H1 (cell line): Measurements from ENCODE around the gene EPHA7. TPM values are rescaled to one million over a fixed set of nuclear protein-coding genes. Genes with fewer than 3 reads are reported as not detected.

Experiments
- CTCF ChIA-PET: fragments of 300-600 bp; sonication (Branson Sonifier 250); formaldehyde crosslinking; loops from one replicate; lab custom pipeline; 2021; ENCODE audit not compliant: partially characterized antibody; lab: Charles Lee
- POLR2A ChIA-PET: fragments of 300-600 bp; sonication (Branson Sonifier 250); formaldehyde crosslinking; loops from one replicate; lab custom pipeline; 2021; ENCODE audit warnings: inconsistent platforms; ENCODE audit not compliant: partially characterized antibody; lab: Charles Lee
- DNase-seq, 2 experiments: peaks; one replicate each; pipeline versions ENCODE4 v3.0.0 to v3.0.0-alpha.2; 2010 to 2022; ENCODE audit warnings: low spot score in 2 of 2, low read depth in 1 of 2, mixed read lengths in 1 of 2
- FAIRE-seq: peaks from 2 replicates; lab custom pipeline; 2011; peaks lifted over from hg19 to GRCh38; lab: Jason Lieb, UNC
- H2AFZ ChIP-seq: 2 replicates; pipeline ENCODE4 v1.8.1; 2012; ENCODE audit warnings: low read length, inconsistent platforms
- H2AK5ac ChIP-seq: 2 replicates; pipeline ENCODE4 v1.6.1; 2013; ENCODE audit warnings: low read depth, low read length
- H2BK120ac ChIP-seq: replicated peaks from 2 replicates; pipeline ENCODE3; 2013; ENCODE audit warnings: low read depth, low read length, inconsistent platforms
- H2BK12ac ChIP-seq: 2 replicates; pipeline ENCODE4 v1.6.1; 2013; ENCODE audit warnings: low read depth, low read length
- H2BK15ac ChIP-seq: 2 replicates; pipeline ENCODE4 v1.6.1; 2013; ENCODE audit warnings: low read length
- H2BK20ac ChIP-seq: 2 replicates; pipeline ENCODE4 v1.6.1; 2013; ENCODE audit warnings: low read length
- H2BK5ac ChIP-seq: 2 replicates; pipeline ENCODE4 v1.6.1; 2013; ENCODE audit warnings: low read depth, low read length
- H3K14ac ChIP-seq: 2 replicates; pipeline ENCODE4 v1.6.1; 2013; ENCODE audit warnings: inconsistent platforms; ENCODE audit not compliant: insufficient read length
- H3K18ac ChIP-seq: 2 replicates; pipeline ENCODE4 v1.6.1; 2013; ENCODE audit warnings: low read length; ENCODE audit errors: extremely low read depth
- H3K23ac ChIP-seq: 2 replicates; pipeline ENCODE4 v1.6.1; 2013; ENCODE audit warnings: inconsistent platforms; ENCODE audit not compliant: insufficient read length
- H3K23me2 ChIP-seq: 2 replicates; pipeline ENCODE4 v1.6.1; 2013; ENCODE audit warnings: low read depth, low read length
- H3K27ac ChIP-seq: 2 replicates; pipeline ENCODE4 v1.6.1; 2011; ENCODE audit warnings: low read depth, low read length, inconsistent platforms
- H3K27me3 ChIP-seq, 4 experiments: replicated peaks in 1 of 4; 1 replicate in 1 of 4; 2 replicates in 3 of 4; pipeline versions ENCODE4 v1.6.1 to v1.8.1; 2011 to 2013; ENCODE audit warnings: low read length in 3 of 4, mild to moderate bottlenecking in 3 of 4, inconsistent platforms in 2 of 4, mixed read lengths in 2 of 4, moderate library complexity in 1 of 4; ENCODE audit not compliant: control insufficient read depth in 3 of 4, insufficient read depth in 3 of 4; ENCODE audit errors: extremely low read depth in 1 of 4
- H3K36me3 ChIP-seq, 4 experiments: 2 replicates each; pipeline versions ENCODE4 v1.6.1 to v1.8.1; 2011 to 2013; ENCODE audit warnings: mild to moderate bottlenecking in 4 of 4, low read length in 3 of 4, moderate library complexity in 2 of 4, control low read depth in 1 of 4, inconsistent platforms in 1 of 4; ENCODE audit not compliant: insufficient read depth in 4 of 4, control insufficient read depth in 2 of 4
- H3K4ac ChIP-seq: replicated peaks from 2 replicates; pipeline ENCODE3; 2013; ENCODE audit warnings: low read length, low read depth, mixed read lengths, inconsistent platforms; ENCODE audit not compliant: insufficient read length
- H3K4me1 ChIP-seq, 4 experiments: replicated peaks in 1 of 4; 1 replicate in 1 of 4; 2 replicates in 3 of 4; pipeline versions ENCODE4 v1.6.1 to v1.8.1; 2011 to 2013; ENCODE audit warnings: low read length in 3 of 4, inconsistent platforms in 2 of 4, mixed read lengths in 1 of 4; ENCODE audit not compliant: insufficient read depth in 4 of 4, control insufficient read depth in 3 of 4
- H3K4me2 ChIP-seq, 2 experiments: 2 replicates each; pipeline versions ENCODE4 v1.6.1 to v1.8.1; 2011 to 2013; ENCODE audit warnings: low read depth in 2 of 2, low read length in 2 of 2, control low read depth in 1 of 2, inconsistent platforms in 1 of 2, mild to moderate bottlenecking in 1 of 2; ENCODE audit not compliant: insufficient read depth in 1 of 2
- H3K4me3 ChIP-seq, 4 experiments: fragments of 200-600, 300-600 bp in 1 of 4; sonication (generic), shearing (Covaris generic), sonication (Bioruptor Twin) in 1 of 4; 2 replicates each; pipeline versions ENCODE4 v1.5.1 to v1.8.1; 2011 to 2016; ENCODE audit warnings: low read length in 4 of 4, low read depth in 3 of 4, control low read depth in 2 of 4, inconsistent platforms in 2 of 4, mild to moderate bottlenecking in 2 of 4, mixed read lengths in 1 of 4, moderate library complexity in 1 of 4; ENCODE audit not compliant: insufficient read depth in 2 of 4; ENCODE audit errors: extremely low read depth in 1 of 4
- H3K56ac ChIP-seq: replicated peaks from 2 replicates; pipeline ENCODE3; 2013; ENCODE audit warnings: low read depth, mild to moderate bottlenecking, mixed read lengths, low read length, inconsistent platforms; ENCODE audit not compliant: insufficient read length
- H3K79me1 ChIP-seq: 2 replicates; pipeline ENCODE4 v1.6.1; 2013; ENCODE audit warnings: low read depth, low read length, control low read depth
- H3K79me2 ChIP-seq, 2 experiments: 2 replicates each; pipeline versions ENCODE4 v1.6.1 to v1.8.1; 2012 to 2013; ENCODE audit warnings: low read length in 2 of 2, mild to moderate bottlenecking in 2 of 2, inconsistent platforms in 1 of 2; ENCODE audit not compliant: insufficient read depth in 2 of 2, control insufficient read depth in 1 of 2
- H3K9ac ChIP-seq, 4 experiments: replicated peaks in 1 of 4; 1 replicate in 1 of 4; 2 replicates in 3 of 4; pipeline versions ENCODE4 v1.6.1 to v1.8.1; 2011 to 2013; ENCODE audit warnings: low read depth in 3 of 4, low read length in 3 of 4, control low read depth in 2 of 4, mild to moderate bottlenecking in 2 of 4, moderate library complexity in 2 of 4, inconsistent platforms in 1 of 4; ENCODE audit errors: extremely low read depth in 1 of 4
- H3K9me3 ChIP-seq, 2 experiments: 2 replicates each; pipeline versions ENCODE4 v1.6.1 to v1.8.1; 2012 to 2013; ENCODE audit warnings: mild to moderate bottlenecking in 2 of 2, moderate library complexity in 2 of 2, control low read depth in 1 of 2, inconsistent platforms in 1 of 2, low read depth in 1 of 2, low read length in 1 of 2, mixed read lengths in 1 of 2; ENCODE audit not compliant: insufficient read depth in 2 of 2
- H4K20me1 ChIP-seq, 2 experiments: replicated peaks in 1 of 2; 2 replicates each; pipeline versions ENCODE3 to v1.8.1; 2011 to 2013; ENCODE audit warnings: inconsistent platforms in 2 of 2, low read length in 2 of 2, mild to moderate bottlenecking in 1 of 2; ENCODE audit not compliant: insufficient read depth in 2 of 2, control insufficient read depth in 1 of 2
- H4K5ac ChIP-seq: 2 replicates; pipeline ENCODE4 v1.6.1; 2013; ENCODE audit warnings: low read length, low read depth, mixed read lengths, inconsistent platforms; ENCODE audit not compliant: insufficient read length
- H4K8ac ChIP-seq: 2 replicates; pipeline ENCODE4 v1.8.0; 2013; ENCODE audit warnings: mild to moderate bottlenecking, moderate library complexity, low read length, inconsistent platforms; ENCODE audit not compliant: insufficient read depth; ENCODE audit errors: extremely low read depth
- H4K91ac ChIP-seq: replicated peaks from 2 replicates; pipeline ENCODE3; 2013; ENCODE audit warnings: low read length, mixed read lengths, inconsistent platforms; ENCODE audit not compliant: insufficient read length
- CEBPB ChIP-seq: IDR thresholded peaks from 2 replicates; pipeline ENCODE4 v1.6.1; 2012; ENCODE audit warnings: low read depth, low read length
- CTBP2 ChIP-seq: IDR thresholded peaks from 2 replicates; pipeline ENCODE4 v1.7.0; 2011; ENCODE audit warnings: borderline replicate concordance, mild to moderate bottlenecking, moderate library complexity, mixed read lengths, low read length; ENCODE audit not compliant: insufficient read depth, insufficient read length
- EGR1 ChIP-seq: IDR thresholded peaks from 2 replicates; pipeline ENCODE4 v1.6.1; 2011; ENCODE audit warnings: low read depth, low read length, borderline replicate concordance
- HDAC2 ChIP-seq, 2 experiments: fragments of 300-600 bp in 1 of 2; sonication (generic) in 1 of 2; IDR thresholded peaks; 2 replicates each; pipeline ENCODE4 v1.6.1; 2011 to 2012; ENCODE audit warnings: low read depth in 2 of 2, low read length in 2 of 2, mild to moderate bottlenecking in 2 of 2, moderate library complexity in 2 of 2, borderline replicate concordance in 1 of 2, inconsistent platforms in 1 of 2
- JUND ChIP-seq: IDR thresholded peaks from 2 replicates; pipeline ENCODE4 v1.6.1; 2011; ENCODE audit warnings: mild to moderate bottlenecking, improper control_type of control experiment, low read length
- RNF2 ChIP-seq: fragments of 200-900, 300-1000 bp; sonication (generic); IDR thresholded peaks from 2 replicates; pipeline ENCODE4 v1.7.1; 2016; ENCODE audit warnings: borderline replicate concordance, low read depth, mild to moderate bottlenecking, antibody characterized with exemption, low read length; ENCODE audit not compliant: poor library complexity, severe bottlenecking; ENCODE audit errors: missing control alignments
- SIN3A ChIP-seq, 2 experiments: IDR thresholded peaks in 1 of 2; conservative IDR thresholded peaks in 1 of 2; 2 replicates each; pipeline ENCODE4 v1.6.1; 2011 to 2012; ENCODE audit warnings: low read length in 2 of 2, improper control_type of control experiment in 1 of 2, low read depth in 1 of 2, mild to moderate bottlenecking in 1 of 2
- SIX5 ChIP-seq: IDR thresholded peaks from 2 replicates; pipeline ENCODE4 v1.6.1; 2011; ENCODE audit warnings: mild to moderate bottlenecking, low read depth, low read length
- WGBS, 2 experiments: shearing (Covaris generic) in 1 of 2; methylation state at CpG; one replicate each; pipeline versions ENCODE4 v1.1.6 to v1.1.7; 2013 to 2015; ENCODE audit warnings: low lambda C conversion rate in 2 of 2, mixed read lengths in 2 of 2, inconsistent platforms in 1 of 2, low coverage in 1 of 2, missing lambda C conversion rate in 1 of 2; ENCODE audit not compliant: insufficient replicate concordance in 2 of 2, insufficient coverage in 1 of 2, insufficient read length in 1 of 2; ENCODE audit errors: extremely low coverage in 1 of 2, missing lambda C conversion rate in 1 of 2; 5-methylcytosine and 5-hydroxymethylcytosine counted together
- polyA plus RNA-seq, 7 experiments: library from polyadenylated mRNA; depleted of rRNA in 3 of 7; stranded (reverse) in 5 of 7; unstranded in 2 of 7; fragments of >200 nt in 5 of 7; fragments of 200-250 nt in 2 of 7; gene quantifications; 1 replicate in 5 of 7; 2 replicates in 1 of 7; 4 replicates in 1 of 7; pipeline versions ENCODE4 v1.2.1 to v1.2.3, GENCODE V29; 2011 to 2013; ENCODE audit warnings: missing spikeins in 2 of 7, mixed read lengths in 2 of 7
- total RNA-seq: library from RNA; stranded (reverse); fragmentation: NEBNext Ultra II Directional; extraction: Animal tissue kit (Norgen Biotek cat#: 25700); gene quantifications from 2 replicates; pipeline ENCODE4 v1.2.1, GENCODE V29; 2021

Gene EPHA7
- total and polyA plus RNA-seq, 2 of the 8 experiments (the other 6 are each of a cell fraction or from before 2014, with no cell fraction given) = 1.3 to 6.8 TPM

DNA sequence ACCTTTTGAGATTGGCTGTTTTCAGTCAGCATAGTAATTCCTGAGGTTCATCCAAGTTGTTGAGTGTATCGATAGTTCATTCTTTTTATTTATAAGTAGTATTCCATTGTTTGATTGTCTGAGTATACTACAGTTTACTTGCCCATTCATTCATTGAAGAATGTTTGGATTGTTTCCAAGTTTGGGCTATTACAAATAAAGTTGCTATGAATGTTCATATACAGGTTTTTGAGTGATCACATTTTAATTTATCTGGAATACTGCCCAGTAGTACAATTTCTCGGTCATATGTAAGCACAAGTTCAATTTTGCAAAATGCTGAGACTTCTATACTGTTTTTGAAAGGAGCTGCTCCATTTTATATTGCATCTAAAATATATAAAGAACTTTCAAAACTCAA lies 14.2 kb upstream of the EPHA7 start:
- no peak overlapping the region for H3K18ac ChIP-seq
- H3K9ac ChIP-seq = no peak overlapping the region
- H4K8ac ChIP-seq = no peak overlapping the region
- no peaks in the 10 kb centered on the region for H3K36me3 ChIP-seq
- CTCF ChIA-PET = interaction anchor here (1.6 to 3.0 kb wide), 2 partner anchors 9 to 15 kb away, joined by 5 to 26 read pairs; no protein-coding TSS in a partner anchor
- H3K9me3 ChIP-seq = no peaks in the 10 kb centered on the region
- TF ChIP-seq CTBP2 = no peak
- TF ChIP-seq JUND = no peak
- no peak for TF ChIP-seq HDAC2 (IDR thresholded peaks at IDR 0.05; ENCODE audit: borderline replicate concordance in 1 of 2, low read depth in 2 of 2, low read length in 2 of 2)
- TF ChIP-seq CEBPB = no peak
- no peak for TF ChIP-seq SIX5
- no peak for TF ChIP-seq SIN3A (conservative IDR thresholded peaks at IDR 0.05 in 1 of 2, IDR thresholded peaks at IDR 0.05 in 1 of 2; ENCODE audit: low read depth in 1 of 2, low read length in 2 of 2)
- TF ChIP-seq RNF2 = no peak
- no peak for TF ChIP-seq EGR1
- TF ChIP-seq, all 59 proteins: peak for 0
- 90% methylated on average over 2 of the region's 2 CpGs; no CpG with 5 or more reads in 1 of the 2 experiments for WGBS, 2 experiments
- Histone ChIP-seq H4K20me1 (no peaks in the 10 kb centered on the region), H2AK5ac (no peak overlapping the region), H3K79me1 (no peaks in the 10 kb centered on the region), H2BK15ac (no peak overlapping the region), H3K23ac (no peak overlapping the region), H2BK5ac (no peak overlapping the region), H3K14ac (no peak overlapping the region), H3K4me3 (no peak overlapping the region), H2BK12ac (no peak overlapping the region), H3K4me1 (no peaks in the 10 kb centered on the region), H4K5ac (no peak overlapping the region), H4K91ac (no peak overlapping the region), H3K4me2 (no peak overlapping the region), H3K79me2 (no peaks in the 10 kb centered on the region), H3K23me2 (no peaks in the 10 kb centered on the region), H3K27ac (no peak overlapping the region), H3K4ac (no peak overlapping the region), H2BK120ac (no peak overlapping the region), H2AFZ (no peak overlapping the region), H3K27me3 (no peaks in the 10 kb centered on the region), H2BK20ac (no peak overlapping the region), H3K56ac (no peak overlapping the region)
- DNase-seq = no peak
- POLR2A ChIA-PET = no interaction called here
- FAIRE-seq = no peak
